Neutrophil (primary cell): Measurements from ENCODE around the gene RBM7.

Experiments
- H3K27ac ChIP-seq: fragments of 200-600 bp; sonication (generic); 2 replicates; pipeline ENCODE4 v1.5.1; 2016; ENCODE audit warnings: mild to moderate bottlenecking, moderate library complexity
- H3K27me3 ChIP-seq: fragments of 200-600 bp; sonication (generic); 2 replicates; pipeline ENCODE4 v1.6.0; 2016; ENCODE audit warnings: mild to moderate bottlenecking
- H3K36me3 ChIP-seq: fragments of 200-600 bp; sonication (generic); 2 replicates; pipeline ENCODE4 v1.5.1; 2017
- H3K4me1 ChIP-seq, 2 experiments: fragments of 200-600 bp in 1 of 2; sonication (generic) in 1 of 2; 1 replicate in 1 of 2; 2 replicates in 1 of 2; pipeline versions ENCODE4 v1.5.1 to v1.6.1; 2013 to 2016; ENCODE audit warnings: low read depth in 1 of 2, low read length in 1 of 2, mild to moderate bottlenecking in 1 of 2, moderate library complexity in 1 of 2; ENCODE audit not compliant: control insufficient read depth in 1 of 2, insufficient read depth in 1 of 2
- H3K4me3 ChIP-seq, 2 experiments: fragments of 200-600 bp in 1 of 2; sonication (generic) in 1 of 2; 1 replicate in 1 of 2; 2 replicates in 1 of 2; pipeline ENCODE4 v1.5.1; 2013 to 2016; ENCODE audit warnings: low read depth in 1 of 2, low read length in 1 of 2, mild to moderate bottlenecking in 1 of 2, moderate library complexity in 1 of 2
- H3K9me3 ChIP-seq: fragments of 200-600 bp; sonication (generic); 2 replicates; pipeline ENCODE4 v1.5.1; 2016
- CTCF ChIP-seq: fragments of 200-600 bp; sonication (generic); IDR thresholded peaks from 2 replicates; pipeline ENCODE4 v1.5.1; 2016; ENCODE audit warnings: antibody characterized with exemption

RBM7 gene

GRCh38 chr11:114397349-114397982, 3.0 kb upstream of the RBM7 start:
- no peaks in the 10 kb centered on the region for H3K36me3 ChIP-seq
- peaks cover 38 to 46% of the 10 kb centered on the region in 2 experiments for H3K4me1 ChIP-seq
- no peaks in the 10 kb centered on the region for H3K9me3 ChIP-seq
- no peak overlapping the region for H3K4me3 ChIP-seq
- H3K27ac ChIP-seq = no peak overlapping the region
- peaks cover 7% of the 10 kb centered on the region for H3K27me3 ChIP-seq
- TF ChIP-seq CTCF = no peak

- H3K4me3 ChIP-seq = no peak overlapping the region
Measured at GRCh38 chr11:114398303-114398920, 2.1 kb upstream of the RBM7 start.

GRCh38 chr11:114399490-114400215, 813 bp upstream of the RBM7 start:
- TF ChIP-seq CTCF = no peak
- H3K27me3 ChIP-seq = no peaks in the 10 kb centered on the region
- peaks cover 38 to 46% of the 10 kb centered on the region in 2 experiments for H3K4me1 ChIP-seq
- H3K36me3 ChIP-seq = peaks cover 16% of the 10 kb centered on the region
- H3K9me3 ChIP-seq = no peaks in the 10 kb centered on the region
- H3K4me3 ChIP-seq = peak overlapping the region; percentile 72 to 83
- H3K27ac ChIP-seq = peak overlapping the region; percentile 97

More at GRCh38 chr11:114398303-114398920, 2.1 kb upstream of the RBM7 start:
- Histone ChIP-seq H3K9me3 (no peaks in the 10 kb centered on the region), H3K27me3 (peaks cover under 1% of the 10 kb centered on the region), H3K36me3 (peaks cover 8% of the 10 kb centered on the region), H3K4me1 (peaks cover 38 to 46% of the 10 kb centered on the region in 2 experiments), H3K27ac (no peak overlapping the region)
- no peak for TF ChIP-seq CTCF

- Histone ChIP-seq H3K4me3 (peak overlapping the region; percentile 72 to 83), H3K27me3 (no peaks in the 10 kb centered on the region), H3K9me3 (no peaks in the 10 kb centered on the region), H3K36me3 (peaks cover 28% of the 10 kb centered on the region), H3K4me1 (peaks cover 38 to 46% of the 10 kb centered on the region in 2 experiments), H3K27ac (peak overlapping the region; percentile 97)
- TF ChIP-seq CTCF = no peak
Measured at GRCh38 chr11:114400915-114401223, 403 bp downstream of the RBM7 start.

- H3K27me3 ChIP-seq = no peaks in the 10 kb centered on the region
- peak overlapping the region; percentile 97 for H3K27ac ChIP-seq
- H3K9me3 ChIP-seq = no peaks in the 10 kb centered on the region
- H3K4me3 ChIP-seq = peak overlapping the region; percentile 72 to 83
- peaks cover 38 to 46% of the 10 kb centered on the region in 2 experiments for H3K4me1 ChIP-seq
- no peak for TF ChIP-seq CTCF
- H3K36me3 ChIP-seq = peaks cover 32% of the 10 kb centered on the region
Measured at GRCh38 chr11:114401311-114401710, 845 bp downstream of the RBM7 start.
